Stimulated activated CD4-positive, alpha-beta T cell treated with anti-CD3 and anti-CD28 coated beads, Interleukin-2, amount 100 ng/mL, for 48 hours (primary cell): Measurements from ENCODE around the gene CYP2E1.
"Not testable (repeated sequence)": the region's sequence is repeated elsewhere in the genome, so short reads cannot be mapped to it uniquely, and the experiment has no call there.

Experiments used
- DNase-seq, 2 donors: peaks; one replicate each; pipeline ENCODE4 v3.0.0-alpha.2; 2020

The CYP2E1 gene

DNA sequence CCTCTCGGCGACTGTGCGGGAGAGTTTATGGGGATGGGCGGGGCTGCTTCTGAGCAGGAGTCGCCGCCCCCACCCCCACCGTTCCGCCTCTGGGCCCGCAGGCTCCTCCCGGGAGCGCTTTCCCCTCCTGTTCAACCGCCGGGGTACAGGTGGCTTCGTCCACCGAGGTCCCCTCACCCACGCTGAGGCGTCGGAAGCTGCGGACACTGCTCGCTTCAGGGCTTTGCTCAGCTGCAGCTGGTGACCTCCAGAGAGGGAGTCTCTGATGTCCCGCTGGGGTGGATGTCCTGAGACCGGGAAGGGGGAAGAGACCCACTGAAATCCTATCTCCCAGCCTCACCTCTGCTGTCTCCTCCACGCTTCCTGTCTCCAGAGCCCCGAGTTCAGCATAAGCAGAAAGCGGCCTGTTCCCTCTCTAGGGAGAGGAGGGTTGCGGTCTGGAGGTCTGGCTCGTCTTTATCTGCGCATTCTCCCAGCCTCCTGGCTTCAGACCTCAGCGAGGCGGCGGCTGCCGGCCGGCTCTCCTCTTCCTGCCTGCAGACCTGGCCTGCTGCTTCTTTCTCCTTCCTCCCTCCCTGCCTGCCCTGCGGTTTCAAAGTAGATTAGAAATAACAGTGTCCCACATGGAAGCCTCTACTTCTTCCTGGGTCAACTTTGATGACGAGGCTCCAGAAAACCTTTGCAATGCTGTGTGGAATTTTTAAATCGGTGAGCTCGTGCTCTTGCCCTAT, 1.8 kb downstream of the CYP2E1 start:
- no peak for DNase-seq

DNA sequence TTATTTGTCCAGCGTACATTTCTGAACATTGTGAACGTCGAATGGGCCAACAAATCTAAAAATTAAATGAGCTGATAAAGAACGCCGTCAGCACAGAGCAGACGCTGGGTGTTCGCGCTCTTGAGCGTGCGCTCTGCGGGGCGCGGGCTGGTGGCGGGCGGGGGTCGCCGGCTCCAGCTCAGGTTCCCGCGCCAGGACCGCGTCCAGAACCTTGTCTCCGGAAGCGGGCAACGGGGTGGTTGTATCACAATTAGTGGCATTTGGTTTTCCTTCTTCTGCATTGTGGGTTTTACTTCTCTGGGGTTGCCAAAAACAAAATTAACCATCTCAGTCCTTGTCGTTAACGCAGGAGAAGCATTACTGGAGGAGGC, 2.4 kb downstream of the CYP2E1 start:
- DNase-seq = no peak

GRCh38 chr10:133530506-133530905, 3.3 kb downstream of the CYP2E1 start:
- DNase-seq = no peak

- DNase-seq = no peak
Measured at GRCh38 chr10:133532871-133533270, 5.7 kb downstream of the CYP2E1 start.

DNA sequence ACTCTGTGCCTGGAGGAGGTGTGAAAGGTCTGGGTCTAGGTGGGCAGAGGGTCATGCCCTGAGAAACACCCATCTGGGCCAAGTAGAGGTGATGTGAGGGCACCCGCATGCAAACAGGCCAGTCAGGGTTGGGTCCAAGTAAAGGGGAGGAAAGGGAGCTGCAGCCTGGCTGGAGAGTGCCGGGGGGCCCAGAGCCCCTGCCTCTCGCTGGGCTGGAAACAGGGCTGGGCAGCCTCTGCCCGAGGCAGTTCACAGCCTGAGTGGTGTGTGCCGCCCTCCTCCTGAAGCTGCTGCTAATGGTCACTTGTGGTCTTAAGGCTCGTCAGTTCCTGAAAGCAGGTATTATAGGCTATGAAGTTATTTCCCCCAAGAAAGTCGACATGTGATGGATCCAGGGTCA, 7.3 kb downstream of the CYP2E1 start:
- no peak for DNase-seq

- DNase-seq = no peak
Measured at GRCh38 chr10:133536198-133536597, 9.0 kb downstream of the CYP2E1 start.

DNA sequence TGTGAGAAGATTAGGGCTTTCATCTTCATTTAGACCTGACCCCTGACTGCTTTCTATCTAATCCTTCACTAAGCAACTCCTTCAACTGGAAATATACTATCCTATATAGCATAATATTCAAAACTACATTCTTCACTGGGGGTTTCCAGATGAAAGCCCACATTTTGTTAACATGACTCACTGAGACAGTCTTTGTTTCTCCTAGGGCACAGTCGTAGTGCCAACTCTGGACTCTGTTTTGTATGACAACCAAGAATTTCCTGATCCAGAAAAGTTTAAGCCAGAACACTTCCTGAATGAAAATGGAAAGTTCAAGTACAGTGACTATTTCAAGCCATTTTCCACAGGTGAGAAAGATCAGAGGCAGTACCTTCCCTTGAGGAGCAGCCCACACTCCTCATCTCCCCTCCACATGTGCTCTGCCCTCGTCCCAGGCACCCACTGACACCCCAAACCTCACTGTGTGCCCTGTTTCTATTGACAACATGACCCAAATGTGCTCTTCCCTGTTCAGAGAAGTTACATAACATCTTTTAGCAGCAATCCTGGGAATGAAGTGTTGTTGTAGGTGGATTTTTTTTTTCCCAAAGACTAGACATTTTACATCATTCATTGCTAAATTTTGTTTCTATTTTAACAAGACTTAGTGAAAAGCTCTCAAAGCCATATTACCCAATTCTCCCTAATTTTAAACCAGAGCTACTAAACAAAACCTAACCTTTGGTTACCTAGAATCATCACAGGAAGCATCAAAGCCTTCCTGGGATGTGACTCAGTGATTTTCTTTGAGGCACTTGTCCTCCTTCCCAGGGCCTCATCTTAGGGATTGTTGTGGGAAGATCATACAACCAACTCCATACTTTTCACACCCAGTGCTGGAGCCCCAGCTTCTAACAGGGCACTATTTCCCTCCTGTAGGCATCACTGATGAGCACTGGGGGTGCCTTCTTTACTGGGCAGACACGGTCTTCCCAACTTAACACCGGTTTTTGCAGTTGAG, 10.7 kb downstream of the CYP2E1 start:
- no peak for DNase-seq

- DNase-seq = not testable (repeated sequence)
Measured at GRCh38 chr10:133541441-133541975, 14.3 kb downstream of the CYP2E1 start.

GRCh38 chr10:133544506-133544905, 17.3 kb downstream of the CYP2E1 start:
- no peak for DNase-seq

DNA sequence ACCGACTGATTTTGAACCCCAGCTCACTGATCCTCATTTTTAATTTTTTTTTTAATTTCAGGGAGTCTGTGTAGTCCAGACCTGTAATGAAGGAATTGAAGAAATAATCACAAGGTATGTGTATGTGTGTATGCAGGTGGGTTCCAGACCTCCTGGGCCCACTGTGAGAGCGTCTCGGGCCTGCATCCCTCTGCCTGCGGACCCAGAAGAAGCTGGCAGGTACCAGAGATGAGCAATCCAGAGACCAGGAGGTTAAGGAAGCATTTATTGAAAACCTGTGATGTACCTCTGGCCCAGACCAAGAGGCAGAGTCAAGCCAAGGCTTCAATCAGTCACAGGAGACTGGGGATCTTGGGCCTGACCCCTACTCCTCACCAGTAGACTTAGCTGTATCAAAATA, 27.4 kb downstream of the CYP2E1 start:
- no peak for DNase-seq

- DNase-seq = no peak
Measured at GRCh38 chr10:133555521-133555920, 28.4 kb downstream of the CYP2E1 start.

DNA sequence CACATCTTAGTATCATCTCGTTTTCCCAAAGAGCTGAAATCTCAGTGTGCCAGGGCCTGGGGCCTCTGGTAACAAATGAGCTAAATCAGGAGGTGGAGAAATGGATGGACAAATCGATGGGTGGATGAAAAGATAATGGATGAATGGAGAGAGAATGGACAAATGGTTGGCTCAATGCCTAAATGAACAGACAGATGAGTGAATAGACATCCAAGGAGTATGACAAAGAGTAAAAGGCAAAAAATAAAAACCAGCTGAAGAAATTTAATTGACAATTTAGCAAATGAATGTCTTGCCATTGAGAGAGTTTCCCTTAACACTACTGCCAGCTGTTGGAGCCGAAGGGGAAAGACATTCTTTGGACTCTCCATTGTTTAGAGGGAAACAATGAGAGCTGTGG, 30.2 kb downstream of the CYP2E1 start:
- DNase-seq = no peak

- no peak for DNase-seq
Measured at GRCh38 chr10:133559216-133559615, 32.1 kb downstream of the CYP2E1 start.

GRCh38 chr10:133564816-133565215, 37.7 kb downstream of the CYP2E1 start:
- no peak for DNase-seq

GRCh38 chr10:133565441-133566294, 38.5 kb downstream of the CYP2E1 start, which contains the start of gene SYCE1:
TSS of gene SYCE1 (minus strand) at chr10:133565583. CDS start at chr10:133565529, 54 bp downstream.
- DNase-seq = no peak

DNA sequence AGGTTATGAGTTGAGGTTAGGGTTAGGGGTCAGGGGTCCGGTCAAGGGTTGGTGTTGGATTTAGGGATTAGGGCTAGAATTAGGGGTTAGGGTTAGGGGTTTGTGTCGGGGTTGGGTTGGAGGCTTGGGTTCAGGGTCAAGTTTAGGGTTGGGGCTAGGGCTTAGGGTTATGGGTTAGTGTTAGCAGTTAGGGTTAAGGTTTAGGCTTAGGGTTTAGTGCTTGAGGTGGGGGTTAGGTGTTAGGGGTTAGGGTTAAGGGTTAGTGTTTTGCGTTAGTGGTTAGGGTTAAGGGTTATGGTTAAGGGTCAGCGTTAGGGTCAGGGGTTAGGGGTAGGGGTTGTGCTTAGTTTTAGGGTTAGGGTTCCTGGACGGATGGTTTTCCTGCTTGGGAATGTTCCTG, 40.0 kb downstream of the CYP2E1 start:
- no peak for DNase-seq

DNA sequence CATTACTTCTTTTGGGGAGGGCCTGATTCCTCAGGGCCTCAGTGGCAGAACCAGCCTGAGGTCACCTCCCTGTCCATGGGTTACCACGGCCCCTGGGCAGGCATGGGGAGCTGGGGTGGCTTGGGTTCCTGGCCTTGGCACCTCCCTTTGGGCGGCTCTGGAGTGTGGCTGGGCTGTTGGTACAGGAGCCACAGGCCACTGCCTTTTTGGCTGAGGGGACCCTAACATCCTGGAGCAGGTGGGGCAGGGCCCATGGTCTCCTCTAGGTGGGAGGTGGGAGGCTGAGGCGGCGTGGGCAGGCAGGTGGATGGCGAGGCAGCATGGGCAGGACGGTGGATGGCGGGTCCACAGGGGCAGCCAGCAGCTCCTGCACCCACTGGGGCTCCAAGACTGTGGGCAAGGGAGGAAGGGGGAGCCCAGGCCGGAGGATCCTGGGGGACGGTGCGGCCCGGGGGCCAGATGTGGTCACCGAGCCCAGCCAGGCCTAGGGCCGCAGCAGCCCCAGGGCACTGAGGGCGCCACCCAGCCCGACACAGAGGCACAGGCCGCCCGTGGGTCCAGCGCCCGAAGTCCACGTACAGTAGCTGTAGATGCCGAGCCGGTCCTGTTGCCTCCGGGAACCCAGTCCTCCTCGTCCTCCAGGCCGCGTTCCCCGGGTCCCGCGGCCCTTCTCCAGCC, 40.6 kb downstream of the CYP2E1 start:
- DNase-seq = no peak

- DNase-seq = no peak
Measured at GRCh38 chr10:133568287-133568614, 41.1 kb downstream of the CYP2E1 start.

- not testable (repeated sequence) for DNase-seq
Measured at GRCh38 chr10:133568831-133569527, 41.8 kb downstream of the CYP2E1 start.

DNA sequence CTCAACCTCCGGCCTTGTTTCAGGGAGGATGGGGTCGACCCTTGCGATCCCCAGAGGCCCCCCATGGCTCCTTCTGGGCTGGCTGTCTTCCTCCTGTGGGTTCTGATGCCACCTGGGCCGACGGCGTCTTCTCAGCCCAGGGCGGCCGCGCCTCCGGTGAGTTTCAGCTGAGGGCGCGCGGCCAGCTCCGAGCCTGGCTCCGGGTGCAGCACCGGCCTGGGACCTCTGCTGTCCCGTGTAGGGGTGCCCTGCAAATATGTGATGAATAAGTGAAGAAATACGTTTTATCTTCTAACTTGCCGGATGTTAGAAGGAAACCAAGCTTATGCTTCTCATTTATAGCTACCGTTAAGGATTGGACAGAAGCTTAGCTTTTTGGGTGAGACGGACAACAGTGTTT, 42.6 kb downstream of the CYP2E1 start:
- not testable (repeated sequence) for DNase-seq

DNA sequence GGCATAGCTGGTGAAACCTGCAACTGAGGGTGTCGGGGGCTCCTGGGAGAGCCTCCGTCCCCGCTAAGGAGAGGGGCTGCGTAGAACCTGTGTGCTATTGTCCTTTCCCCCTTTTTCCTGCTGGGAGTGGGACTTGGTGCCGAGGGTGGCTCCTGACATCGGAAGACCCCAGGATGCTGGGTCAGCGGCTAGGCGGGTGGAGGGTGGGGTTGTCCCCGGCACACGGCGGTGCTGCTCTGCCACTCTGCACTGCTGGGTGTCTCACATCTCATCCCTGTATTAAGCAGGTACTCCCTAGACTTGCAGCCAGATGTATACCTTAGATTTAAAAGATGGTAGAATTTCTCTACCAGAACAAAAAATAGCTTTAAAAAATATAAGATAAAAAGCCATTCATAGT, 44.9 kb downstream of the CYP2E1 start:
- not testable (repeated sequence) for DNase-seq

DNA sequence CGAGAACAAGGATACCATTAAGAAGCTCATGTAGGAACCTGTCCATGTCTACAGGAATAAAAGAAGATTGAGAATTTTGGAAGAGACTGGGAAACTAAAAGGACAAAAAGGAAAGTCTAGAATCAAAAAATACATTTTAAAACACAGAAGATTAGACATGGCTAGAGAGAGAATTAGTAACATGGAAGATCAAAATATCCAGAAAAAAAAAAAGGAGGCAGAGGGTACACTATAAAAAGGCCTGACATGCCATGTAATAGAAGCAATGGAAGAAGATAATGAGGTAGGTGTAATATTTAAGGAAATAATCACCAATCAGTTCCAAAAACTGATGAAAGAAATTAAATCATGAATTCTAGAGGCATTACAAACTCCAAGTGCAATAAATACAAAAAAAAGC, 46.3 kb downstream of the CYP2E1 start:
- DNase-seq = not testable (repeated sequence)
